Transverse colon (tissue), 3 donors: Measurements from ENCODE around the gene FAM13A.

ENCODE experiments used
- EP300 ChIP-seq: sonication (generic); formaldehyde crosslinking; IDR thresholded peaks from one replicate; pipeline ENCODE4 v1.6.1; 2017; ENCODE audit warnings: antibody characterized with exemption, low read depth
- POLR2A ChIP-seq: fragments of 450-650 bp; IDR thresholded peaks from one replicate; pipeline ENCODE4 v1.6.1; 2016; ENCODE audit warnings: antibody characterized with exemption, mild to moderate bottlenecking, moderate library complexity
- TF ChIP-seq, protein P1 (sequence below), 5 experiments: fragments of 200-600 bp in 3 of 5; fragments of 450-650 bp in 2 of 5; sonication (generic) in 3 of 5; IDR thresholded peaks; 1 replicate in 2 of 5; 2 replicates in 3 of 5; pipeline ENCODE4 v1.5.1; 2016 to 2017; ENCODE audit warnings: antibody characterized with exemption in 5 of 5, inconsistent platforms in 3 of 5, mild to moderate bottlenecking in 2 of 5, moderate library complexity in 1 of 5

DNA sequence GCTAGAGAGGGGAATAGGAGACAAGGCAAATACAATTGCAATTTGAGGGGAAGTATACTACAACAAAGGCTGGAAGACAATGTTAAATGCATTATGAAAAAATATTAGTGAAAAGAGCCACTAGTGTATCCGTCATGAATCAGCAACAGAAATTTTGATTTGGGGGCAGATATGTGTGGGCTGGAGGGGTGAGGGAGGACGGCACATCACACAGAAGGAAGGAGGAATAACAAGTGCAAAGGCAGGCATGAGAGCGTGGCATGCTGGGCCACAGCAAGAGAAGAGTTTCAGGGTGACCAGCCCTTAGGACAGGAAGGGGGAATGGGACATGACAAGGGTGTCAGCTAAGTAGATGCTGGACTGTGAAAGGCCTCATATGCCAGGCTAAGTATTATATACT lies 295.6 kb downstream of the FAM13A start:
- TF ChIP-seq, protein P1, sequence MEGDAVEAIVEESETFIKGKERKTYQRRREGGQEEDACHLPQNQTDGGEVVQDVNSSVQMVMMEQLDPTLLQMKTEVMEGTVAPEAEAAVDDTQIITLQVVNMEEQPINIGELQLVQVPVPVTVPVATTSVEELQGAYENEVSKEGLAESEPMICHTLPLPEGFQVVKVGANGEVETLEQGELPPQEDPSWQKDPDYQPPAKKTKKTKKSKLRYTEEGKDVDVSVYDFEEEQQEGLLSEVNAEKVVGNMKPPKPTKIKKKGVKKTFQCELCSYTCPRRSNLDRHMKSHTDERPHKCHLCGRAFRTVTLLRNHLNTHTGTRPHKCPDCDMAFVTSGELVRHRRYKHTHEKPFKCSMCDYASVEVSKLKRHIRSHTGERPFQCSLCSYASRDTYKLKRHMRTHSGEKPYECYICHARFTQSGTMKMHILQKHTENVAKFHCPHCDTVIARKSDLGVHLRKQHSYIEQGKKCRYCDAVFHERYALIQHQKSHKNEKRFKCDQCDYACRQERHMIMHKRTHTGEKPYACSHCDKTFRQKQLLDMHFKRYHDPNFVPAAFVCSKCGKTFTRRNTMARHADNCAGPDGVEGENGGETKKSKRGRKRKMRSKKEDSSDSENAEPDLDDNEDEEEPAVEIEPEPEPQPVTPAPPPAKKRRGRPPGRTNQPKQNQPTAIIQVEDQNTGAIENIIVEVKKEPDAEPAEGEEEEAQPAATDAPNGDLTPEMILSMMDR (IDR thresholded peaks at IDR 0.05): no peak
- TF ChIP-seq POLR2A (no peak), EP300 (no peak)
